HG03039 (cell line): Measurements from ENCODE around the gene SERTAD1.
"Not testable (repeated sequence)": the region's sequence is repeated elsewhere in the genome, so short reads cannot be mapped to it uniquely, and the experiment has no call there.

Experiments
- ATAC-seq: cut with Tn5 transposase; IDR thresholded peaks from one replicate; pipeline ENCODE4 v1.9.1; 2021; ENCODE audit warnings: mild to moderate bottlenecking, moderate library complexity; ENCODE audit not compliant: unreplicated experiment

SERTAD1 gene

DNA sequence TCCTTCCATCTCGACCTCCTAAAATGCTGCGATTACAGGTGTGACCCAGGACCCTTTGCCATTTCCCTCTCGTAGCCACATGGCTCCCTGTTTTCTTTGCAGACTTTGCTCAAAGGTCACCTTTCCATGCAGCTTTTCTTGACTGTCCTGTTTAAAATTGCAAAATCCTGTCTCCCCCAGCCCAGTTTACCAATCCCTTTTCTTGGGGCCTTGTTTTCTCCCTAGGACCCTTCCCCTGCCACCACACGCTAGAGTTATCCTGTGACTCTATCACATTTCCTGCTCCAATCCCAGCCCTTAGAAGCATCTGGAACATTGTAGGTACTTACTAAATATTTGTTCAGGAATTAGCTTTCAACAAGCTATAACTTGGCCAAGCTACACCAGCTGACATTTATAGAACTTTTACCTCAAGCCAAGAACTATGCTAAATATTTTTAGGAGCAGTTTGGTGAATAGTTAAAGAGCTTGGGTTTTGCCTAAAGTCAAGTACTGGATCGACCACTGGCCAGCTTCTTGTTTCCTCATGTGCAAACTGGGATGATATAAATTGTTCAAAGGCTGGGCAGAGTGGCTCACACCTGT lies 27.5 kb upstream of the SERTAD1 start:
- no peak for ATAC-seq

DNA sequence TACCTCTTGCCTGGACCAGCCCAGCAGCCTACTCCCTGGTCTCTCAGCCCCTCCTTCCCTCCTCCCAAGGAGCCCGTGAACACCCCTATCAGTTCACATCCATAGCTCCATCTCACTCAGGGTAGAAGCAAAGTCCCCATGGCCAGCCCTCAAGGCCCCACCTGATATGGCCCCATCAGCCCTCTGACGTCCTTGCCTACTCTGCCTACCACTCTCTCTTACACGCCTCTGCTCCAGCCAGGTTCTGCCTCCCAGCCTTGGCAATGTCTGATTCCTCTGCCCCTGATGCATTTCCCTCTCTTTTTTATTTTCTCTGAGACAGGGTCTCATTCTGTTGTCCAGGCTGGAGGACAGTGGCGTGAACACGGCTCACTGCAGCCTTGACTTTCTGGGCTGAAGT lies 26.2 kb upstream of the SERTAD1 start:
- ATAC-seq, result no peak

DNA sequence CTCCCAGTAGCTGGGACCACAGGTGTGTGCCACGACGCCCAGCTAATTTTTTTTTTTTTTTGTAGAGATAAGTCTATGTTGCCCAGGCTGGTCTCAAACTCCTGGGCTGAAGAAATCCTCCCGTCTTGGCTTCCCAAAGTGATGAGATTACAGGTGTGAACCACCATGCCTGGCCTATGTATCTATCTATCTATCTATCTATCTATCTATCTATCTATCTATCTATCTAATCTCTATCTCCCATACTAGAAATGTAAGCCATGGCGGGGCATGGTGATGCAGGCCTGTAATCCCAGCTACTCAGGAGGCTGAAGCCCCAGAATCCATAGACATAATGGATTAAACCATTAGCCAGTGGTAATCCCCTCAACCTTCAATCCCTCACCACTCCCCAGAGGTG lies 24.9 kb upstream of the SERTAD1 start:
- no peak for ATAC-seq

DNA sequence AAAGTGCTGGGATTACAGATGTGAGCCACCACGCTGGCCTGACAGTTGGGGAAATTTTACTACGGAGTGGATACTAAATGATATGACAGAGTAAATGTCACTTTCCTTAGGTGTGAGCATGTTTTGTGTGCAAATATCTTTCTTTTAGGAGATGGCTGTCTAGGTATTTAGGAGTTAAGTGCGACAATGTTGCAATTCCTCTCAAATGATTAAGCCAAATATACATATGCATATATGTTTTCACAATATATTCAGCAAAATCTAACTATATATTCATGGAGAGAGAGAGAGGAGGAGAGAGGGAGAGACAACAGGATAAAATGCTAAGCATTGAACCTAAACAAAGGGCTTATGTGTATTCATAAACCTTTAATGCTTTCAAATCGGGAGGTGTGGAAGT lies 23.7 kb upstream of the SERTAD1 start:
- ATAC-seq, result no peak

DNA sequence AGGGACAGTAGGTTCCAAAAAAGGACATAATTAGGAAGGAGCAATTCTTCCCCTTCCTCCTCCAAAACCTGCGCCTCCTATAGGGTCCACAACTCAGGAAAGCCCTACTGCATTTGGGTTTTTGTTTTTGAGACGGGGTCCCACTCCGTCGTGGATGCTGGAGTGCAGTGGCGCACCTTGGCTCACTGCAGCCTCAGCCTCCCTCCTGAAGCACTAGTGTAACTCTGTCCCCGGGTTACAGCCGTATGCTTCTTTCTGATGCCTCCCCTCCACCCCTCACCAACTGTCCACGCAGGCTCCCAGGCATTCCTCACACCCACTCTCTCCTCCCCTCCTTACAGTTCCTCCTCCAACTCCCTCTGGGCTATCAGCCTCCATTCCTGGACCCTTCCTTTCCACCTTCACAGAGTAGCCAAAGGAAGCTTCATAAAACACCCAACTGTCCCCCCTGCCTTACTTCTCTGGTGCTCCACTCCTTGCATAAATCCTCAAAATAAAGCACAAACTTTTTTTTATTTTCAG lies 20.5 kb upstream of the SERTAD1 start:
- ATAC-seq, result no peak

DNA sequence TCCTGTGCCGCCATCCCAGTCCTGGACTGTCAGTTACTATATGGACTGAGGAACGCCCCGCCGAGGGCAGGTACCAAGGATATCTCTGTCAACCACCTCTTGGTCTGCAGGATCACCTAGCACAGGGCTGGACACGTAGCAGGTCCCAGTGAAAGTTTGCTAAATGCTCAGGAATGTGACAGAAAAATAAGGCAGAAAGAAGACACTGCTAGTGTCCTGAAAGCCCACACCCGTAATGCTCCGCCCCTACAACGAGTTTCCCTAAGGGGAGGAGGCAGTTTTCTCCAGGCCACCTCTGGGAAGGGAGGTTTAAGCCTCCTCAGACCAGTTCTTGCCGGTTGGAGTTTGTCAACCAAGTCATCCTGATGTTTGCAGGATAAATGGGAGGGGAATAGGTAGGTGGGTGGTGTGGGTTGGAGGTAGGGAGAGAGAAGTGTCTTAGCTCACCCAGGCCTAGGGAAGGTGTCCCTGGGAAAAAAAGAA lies 20.0 kb upstream of the SERTAD1 start:
- ATAC-seq, result no peak

DNA sequence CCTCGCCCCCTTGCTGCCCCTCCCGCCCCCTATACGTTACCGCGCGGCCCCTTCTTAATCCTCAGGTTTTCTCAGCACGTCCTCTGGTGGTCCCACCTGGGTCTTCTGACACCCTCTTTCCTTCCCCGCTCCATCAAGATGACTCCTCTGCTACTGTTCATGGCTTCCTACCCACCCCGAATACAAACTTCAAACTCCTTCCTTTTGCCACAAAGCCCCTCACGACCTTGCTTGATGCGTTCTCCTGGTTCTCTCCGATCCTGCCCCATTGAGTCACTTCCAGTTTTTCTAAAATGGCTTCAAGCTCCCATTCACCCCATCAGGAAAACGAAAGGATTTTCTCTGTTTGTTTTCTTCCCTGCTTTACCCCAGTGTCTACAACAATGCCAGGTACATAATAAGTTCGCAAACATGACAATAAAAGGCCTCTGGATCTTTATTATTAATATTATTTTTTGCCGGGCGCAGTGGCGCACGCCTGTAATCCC lies 19.1 kb upstream of the SERTAD1 start:
- ATAC-seq, result no peak

DNA sequence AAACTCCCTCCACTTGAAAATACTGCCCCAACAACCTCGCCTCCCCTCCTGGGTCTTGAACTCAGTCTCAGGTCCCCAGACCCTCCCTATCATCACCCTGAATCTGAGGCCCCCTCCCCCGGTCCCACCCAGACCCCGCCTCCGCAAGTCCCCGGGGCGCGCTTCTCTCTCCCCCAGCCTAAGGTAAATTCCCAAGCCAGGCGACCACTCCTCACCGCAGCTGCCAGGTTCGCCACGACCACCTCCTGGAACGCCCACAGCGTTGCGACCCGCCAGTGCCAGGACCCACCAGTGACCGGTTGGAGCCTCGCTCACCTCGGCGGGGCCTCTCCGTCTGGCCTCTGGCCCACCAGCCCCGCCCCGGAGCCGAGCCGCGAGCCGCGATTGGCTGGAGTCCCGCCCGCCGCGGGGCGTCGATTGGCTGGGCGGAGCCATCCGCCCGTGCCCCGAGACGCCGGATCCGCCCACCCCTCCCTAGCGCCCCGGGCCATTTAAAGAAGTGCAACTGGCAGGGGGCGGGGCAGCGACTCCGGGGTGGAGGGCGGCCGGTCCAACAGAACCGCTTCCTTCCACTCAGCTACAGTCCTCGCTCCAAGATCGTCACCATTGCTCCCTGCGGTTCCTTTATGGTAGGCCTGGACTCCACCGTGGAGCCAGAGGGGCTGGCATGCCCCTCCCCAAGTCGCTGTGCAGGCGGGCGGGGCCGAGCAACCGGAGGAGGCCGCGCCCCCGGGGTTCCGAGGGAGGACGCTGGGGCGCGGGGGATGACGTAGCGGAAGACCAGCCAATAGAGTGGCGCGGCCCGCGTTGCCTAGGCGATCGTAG lies 18.4 kb upstream of the SERTAD1 start, which contains the start of gene SERTAD3:
SERTAD3 (minus strand) TSS at position 336 of the 825 bp plus-strand sequence. CDS start 2,255 bp downstream, outside the sequence.
- peak; percentile 57 for ATAC-seq

DNA sequence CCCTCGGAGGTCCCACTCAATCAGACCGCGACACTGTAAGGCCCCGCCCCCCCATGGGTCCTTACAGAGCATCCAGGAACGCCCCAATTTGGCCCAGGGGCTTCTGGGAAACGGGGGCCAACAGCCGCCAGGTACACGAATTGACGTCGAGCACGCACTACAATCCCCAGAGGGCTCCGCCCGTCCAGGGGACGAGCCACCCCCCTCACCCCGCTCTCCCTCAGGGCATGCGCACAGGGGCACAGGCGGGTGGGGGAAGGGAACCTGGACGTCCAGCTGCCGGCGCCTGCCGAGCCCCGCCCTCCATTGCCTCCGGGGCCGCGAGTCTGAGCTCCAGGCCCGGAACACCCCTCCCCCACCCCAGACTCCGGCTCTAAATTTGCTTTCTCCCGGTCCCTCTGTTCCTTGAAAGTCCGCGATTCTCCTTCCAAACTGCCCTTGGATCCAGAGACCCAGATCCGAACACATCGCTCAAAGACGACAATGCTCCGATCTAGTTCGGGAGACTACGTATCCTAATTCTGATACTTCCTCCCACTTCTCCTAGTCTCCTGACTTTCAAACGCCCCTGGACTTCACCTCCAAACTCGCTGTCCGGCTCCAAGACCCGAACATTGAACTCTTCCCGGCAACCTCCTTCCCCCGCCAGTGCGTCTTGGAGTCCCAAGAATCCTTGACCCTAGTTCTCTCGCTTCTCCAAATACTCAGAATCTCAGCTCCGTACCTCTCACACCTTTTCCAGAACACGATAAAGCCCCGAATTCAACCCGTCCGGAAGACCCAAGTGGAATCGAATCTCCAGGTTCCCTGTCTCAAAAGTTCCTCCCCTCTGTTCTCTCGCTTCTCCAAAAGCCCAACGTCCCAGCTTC lies 17.6 kb upstream of the SERTAD1 start:
- ATAC-seq, result peak; percentile 64

DNA sequence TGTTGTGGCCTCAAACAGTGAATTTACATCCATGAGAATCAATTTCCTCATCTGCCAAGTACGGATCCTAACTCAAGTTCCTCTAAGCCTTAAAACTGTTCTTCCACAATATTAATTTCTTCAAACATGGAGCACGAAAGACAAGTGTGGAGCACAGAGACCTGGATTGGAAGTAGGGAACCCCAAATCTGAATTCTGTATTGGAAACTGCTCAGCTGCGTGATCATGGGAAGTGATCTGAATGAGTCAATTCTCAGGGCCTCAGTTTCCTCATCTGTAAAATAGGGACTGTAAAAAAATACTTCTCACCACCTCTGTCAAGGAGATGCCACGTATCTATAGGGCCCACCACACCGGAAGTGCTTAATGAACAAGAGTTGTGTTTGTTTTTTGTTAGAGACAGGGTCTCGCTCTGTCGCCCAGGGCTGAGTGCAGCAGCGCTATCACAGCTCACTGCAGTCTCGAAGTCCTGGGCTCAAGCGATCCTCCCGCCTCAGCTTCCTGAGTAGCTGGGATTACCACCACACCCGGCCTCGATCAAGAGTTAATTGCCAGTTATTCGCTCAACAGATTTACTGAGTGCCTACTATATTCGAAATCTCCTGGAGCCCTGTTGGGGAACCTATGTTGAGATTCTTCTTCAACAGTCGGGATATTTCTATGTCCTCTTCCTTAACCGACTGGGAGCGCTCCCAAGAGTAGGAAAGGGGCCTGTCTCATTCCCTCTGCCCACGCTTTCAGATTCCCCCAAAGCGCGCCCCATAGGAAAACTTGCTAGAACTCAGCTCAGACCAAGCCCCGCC lies 16.7 kb upstream of the SERTAD1 start:
- no peak for ATAC-seq

DNA sequence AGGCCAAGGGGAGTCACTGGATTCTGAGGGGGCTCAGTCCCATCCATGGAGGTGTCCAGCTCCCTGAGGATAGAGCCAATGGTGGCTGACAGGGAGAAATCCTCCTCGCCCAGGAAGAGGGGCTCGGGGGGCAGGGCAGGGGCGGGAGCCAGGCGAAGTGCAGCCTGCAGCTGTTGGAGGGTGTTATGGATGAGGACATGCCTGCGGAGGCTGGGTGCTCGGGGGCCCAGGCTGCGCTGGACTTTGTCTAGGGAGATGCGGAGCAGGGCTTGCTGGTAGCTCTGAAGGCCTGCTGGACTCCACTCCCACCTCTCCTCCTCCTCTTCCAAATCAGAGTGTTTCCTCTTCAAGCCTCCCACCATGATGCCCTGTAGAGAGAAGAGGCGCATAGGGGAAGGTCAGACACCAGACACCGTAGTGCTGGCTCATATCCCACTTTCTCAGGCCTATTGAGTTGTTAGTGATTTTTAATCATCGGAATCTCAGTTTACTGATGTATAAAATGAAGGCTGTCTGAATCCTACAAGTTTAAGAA lies 16.0 kb upstream of the SERTAD1 start:
- no peak for ATAC-seq

DNA sequence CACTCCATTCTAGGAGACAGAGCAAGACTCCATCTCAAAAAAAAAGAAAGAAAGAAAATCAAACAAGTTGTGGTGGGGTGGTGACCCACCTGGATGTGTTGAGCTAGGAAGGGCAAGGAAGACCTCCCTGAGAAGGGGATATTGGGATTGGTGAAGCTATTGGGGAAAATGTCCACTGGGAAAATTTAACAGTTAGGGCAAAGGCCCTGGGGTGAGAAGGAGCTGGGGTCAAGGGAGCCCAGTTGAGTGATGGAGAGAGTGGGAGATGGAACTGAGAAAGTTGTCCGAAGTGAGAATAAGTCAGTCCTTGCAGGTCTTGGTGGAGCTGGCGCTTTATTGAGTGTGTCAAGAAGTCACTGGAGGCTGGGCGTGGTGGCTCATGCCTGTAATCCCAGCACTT lies 12.5 kb upstream of the SERTAD1 start:
- ATAC-seq, result no peak

DNA sequence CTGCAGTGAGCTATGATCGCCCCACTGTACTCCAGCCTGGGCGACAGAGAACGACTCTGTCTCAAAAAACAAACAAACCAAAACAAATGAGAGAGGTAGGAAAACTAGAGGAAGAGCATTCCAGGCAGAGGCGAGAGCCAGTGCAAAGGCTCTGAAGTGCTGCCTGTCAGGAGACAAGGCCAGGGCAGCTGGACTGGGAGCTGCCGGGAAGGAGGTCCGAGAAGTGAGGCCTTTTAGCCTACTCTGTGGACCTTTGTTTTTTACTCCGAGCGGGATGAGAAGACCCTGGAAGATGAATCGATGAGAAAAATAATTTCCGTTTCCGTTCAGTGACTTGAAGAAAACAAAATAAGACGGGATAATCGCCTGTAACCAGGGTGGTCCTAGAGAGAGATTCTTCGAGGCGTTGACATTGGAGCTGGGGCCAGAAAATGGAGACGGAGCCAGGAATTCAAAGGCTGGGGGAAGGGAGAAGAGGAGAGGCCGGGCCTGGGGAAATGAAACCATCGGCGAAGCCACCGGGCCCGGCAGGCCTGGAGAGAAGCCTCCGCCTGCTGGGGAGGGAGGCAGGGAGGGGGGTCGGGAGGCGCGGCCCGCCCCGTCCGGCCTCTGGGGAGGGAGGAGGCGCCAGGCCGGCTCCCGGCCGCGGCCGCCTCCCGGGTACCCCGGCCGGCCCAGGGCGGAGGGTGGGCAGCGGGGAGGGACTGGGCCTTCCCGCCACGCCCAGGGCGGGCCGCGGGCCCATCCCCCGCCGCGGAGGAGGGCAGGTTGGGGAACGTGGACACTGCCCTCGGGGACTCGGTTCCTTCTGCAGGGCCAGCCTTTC lies 7.8 kb upstream of the SERTAD1 start:
- no peak for ATAC-seq

DNA sequence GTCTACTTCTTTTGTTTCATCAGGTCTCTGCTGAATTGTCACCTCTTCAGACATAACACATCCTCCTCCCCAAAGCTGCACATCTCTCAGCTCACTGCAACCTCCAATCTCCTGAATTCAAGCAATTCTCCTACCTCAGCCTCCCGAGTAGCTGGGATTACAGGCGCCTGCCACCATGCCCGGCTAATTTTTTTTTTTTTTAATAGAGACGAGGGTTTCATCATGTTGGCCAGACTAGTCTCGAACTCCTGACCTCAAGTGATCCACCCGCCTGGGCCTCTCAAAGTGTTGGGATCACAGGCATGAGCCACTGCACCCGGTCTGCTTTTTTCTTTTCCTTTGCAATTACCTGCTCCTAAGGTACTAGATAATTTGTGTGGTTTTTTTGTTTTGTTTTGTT lies 7.0 kb upstream of the SERTAD1 start:
- not testable (repeated sequence) for ATAC-seq

DNA sequence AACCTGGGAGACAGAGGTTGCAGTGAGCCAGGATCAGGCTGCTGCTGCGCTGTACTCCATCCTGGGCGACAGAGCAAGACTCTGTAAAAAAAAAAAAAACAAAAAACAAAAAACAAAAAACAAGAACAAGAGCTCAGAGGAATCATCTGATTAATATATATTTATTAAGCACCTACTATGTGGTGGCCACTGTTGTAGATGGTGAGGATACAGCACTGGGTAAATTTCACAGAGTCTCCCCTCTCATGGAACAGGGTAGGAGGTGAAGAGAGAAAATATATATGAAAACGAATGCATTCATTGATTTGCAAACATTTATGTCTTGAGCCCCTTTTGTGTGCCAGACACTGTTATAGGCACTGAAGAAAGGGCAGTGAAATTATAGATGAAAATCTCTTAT lies 5.9 kb upstream of the SERTAD1 start:
- no peak for ATAC-seq

DNA sequence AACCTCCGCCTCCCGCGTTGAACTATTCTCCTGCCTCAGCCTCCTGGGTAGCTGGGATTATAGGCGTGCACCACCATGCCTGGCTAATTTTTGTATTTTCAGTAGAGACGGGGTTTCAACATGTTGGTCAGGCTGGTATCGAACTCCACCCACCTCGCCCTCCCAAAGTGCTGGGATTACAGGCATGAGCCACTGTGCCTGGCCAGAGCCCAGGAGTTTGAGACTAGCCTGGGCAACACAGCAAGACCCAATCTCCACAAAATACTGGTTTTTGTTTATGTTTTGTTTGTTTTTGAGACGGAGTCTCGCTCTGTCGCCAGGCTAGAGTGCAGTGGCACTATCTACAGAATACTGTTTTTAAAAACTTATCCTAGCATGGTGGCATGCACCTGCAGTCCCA lies 4.5 kb upstream of the SERTAD1 start:
- ATAC-seq, result not testable (repeated sequence)

DNA sequence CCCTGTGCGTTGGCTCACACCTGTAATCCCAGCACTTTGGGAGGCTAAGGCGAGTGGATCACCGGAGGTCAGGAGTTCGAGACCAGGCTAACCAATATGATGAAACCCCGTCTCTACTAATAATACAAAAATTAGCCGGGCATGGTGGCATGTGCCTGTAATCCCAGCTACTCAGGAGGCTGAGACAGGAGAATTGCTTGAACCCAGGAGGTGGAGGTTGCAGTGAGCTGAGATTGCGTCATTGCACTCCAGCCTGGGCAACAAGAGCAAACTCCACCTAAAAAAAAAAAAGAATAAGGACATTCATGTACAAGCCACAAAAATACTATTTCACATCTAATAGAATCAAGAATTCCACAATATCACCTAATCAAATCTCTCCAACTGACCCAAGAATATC lies 2.4 kb upstream of the SERTAD1 start:
- not testable (repeated sequence) for ATAC-seq

DNA sequence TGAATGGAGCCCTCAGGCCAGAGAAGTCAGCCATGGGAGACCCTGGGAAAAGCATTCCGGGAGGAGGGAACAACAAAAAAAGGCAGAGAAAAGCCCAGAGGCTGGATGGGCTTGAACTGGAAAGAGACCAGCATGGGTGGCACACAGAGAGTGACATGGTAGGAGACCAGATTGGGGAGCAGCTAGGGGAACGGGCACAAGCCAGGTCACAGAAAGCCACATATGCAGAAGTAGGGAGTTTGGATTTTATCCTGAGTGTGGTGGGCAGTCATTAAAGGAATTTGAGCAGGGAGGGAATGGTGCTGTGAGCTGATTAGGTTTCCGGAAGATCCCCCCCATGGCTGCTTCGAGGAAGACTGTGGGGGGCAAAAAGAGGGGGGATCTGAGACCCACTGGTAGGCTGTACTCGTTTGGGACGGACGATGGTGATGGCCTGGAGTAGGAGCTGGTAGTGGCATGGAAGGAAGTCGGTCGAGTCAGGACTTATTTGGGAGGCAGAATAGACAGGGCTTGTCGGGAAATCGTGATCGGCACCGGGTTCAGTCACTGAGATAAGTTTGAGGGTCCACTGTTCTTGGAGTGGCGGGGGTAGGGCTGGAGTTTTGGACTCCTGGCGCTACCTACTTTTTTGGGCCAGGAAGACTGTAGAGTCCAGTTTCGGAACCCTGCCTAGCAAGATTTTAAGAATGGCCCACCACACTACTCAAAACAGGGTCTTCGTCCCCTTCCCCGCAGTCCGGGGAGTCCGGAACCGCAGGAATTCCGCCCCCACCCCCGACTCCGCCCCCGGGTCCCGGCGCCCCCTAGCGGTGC lies 949 bp downstream of the SERTAD1 start:
- ATAC-seq, result no peak
